ENCODE data around the gene GLIS2.

GLIS2 gene

DNA sequence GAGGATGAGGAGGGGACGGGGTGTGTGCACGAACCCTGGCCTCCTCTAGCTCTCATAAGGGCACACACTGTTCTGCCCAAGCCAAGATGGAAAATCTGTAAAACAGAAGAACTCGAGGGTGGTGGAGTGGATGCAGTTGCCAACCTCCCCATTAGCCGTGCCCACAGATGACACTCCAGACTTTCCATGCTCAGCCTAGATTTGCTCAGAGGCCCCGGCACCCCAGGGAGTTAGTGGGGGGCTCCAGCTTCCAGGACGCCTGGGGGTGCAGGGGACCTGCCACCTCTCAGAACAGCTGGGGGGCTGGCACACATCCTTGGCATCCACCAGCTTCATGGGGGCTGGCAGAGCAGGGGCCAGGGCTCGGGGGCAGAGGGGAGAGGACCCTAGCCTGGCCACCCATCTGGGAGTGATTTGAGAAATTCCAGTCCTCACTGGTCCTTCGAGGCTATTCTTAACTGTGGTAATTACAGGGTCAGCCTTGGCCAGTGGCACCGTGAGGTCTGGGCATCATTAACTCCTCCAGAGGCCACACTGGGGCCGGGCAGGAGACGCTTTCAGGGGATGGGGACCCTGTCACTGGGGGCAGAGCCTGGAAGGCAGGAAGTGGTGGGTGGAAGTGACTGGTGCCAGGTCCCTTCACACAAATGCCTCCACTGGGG lies 70.1 kb downstream of the GLIS2 start:
- no peak for DNase-seq

DNA sequence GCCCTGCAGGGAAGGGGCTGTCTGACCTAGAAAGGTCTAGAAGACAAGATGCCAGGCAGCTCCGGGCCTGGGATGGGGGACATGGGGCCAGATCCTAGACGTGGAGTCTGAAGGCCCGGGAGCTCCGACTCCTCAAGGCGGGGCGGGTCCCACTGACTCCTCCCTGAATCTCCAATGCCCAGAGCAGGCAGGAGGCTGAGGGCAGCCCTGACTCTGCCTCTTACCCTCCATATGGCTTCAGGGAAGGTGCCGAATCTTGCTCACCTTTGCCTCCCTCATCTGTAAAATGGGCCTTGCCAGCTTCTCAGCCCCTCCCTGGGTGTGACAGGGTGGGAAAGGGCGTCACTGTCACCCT lies 70.6 kb downstream of the GLIS2 start:
- DNase-seq: no peak

DNA sequence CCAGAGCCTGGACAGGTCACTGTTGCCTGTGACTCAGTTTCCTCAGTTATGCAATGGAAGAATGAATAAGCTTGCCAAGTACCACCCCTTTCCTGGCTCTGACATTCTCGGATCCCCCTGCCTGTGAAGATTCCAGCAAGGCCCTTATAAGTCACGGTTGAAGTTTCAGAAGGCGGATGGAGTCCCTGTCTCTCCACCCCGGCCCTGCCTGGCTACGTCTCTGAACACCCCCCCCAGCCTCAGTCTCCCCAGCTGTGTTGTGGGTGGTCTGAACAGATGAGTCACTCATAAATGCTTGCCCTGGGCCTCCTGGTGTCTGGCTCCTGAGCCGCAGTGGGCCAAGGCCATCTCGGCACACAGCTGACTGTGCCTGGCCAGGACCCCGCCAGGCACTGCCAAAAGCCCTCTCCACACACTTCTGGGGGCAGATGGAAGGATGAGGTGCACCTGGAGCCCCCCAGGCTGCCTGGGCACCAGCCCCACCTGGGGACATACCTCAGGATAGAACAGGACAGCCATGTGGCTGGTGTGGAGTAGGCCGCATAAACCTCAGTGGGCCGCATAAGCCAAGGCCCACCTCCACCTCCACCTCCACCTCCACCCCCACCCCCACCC lies 71.2 kb downstream of the GLIS2 start:
- no peak for DNase-seq

DNA sequence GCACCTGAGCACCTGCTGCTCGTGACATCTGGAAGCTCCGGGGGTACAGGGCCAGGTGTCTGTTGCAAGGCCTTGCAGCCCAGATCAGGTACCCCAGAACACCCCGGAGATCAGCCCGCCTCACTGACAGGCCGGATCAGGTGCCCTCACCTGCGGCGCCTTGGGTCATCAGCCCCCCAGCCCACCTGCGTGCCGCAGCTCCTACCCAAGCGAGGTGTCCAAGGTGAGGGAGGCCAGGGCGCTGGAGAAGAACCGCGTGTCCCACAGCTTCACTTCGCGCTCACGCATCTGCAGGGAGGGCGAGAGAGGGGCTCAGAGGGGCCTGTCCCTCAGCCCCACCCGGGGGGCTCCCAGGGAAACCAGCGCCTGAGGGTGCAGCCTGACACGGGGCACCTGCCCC lies 71.9 kb downstream of the GLIS2 start:
- no peak for DNase-seq

DNA sequence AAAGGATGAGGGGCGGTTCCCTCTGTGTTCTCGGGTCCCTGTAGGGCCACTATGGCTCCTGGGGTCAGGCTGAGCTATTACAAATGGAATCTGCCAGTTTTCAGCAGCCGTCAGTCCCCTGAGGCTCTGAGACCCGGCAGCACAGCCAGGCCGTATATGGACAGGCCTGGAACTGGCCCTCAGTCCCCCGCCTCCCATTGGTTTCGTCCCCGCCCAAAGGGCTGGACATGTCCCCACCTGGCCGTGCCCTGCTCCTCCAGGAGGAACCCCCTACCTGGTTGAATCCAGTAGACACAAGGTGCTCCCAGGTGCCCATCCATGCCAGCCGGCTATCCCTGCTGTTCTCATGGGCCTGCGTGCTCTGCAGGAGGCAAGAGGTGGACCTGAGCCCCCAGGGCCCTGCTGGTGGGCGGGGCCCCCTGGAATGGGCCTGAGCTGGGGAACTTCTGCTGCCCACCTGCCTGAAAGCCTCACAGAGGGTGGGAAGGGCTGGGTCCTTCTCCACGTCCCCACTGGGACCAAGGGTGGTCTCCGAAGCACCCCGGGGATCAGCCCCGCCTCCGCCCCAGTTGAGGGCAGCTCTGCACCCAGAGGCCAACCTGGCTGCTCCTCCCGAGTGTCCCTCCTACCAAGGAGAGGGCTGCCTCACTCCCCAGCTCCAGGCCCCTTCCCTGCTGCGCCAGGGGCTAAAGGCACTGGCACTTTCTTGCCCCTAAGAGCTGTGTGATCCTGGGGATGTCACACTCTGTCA lies 72.6 kb downstream of the GLIS2 start:
- no peak for DNase-seq
